ENCODE results near the gene PRIMPOL. TPM values are rescaled to one million over a fixed set of nuclear protein-coding genes. Genes with fewer than 3 reads are reported as not detected.
"Not testable (repeated sequence)": the region's sequence is repeated elsewhere in the genome, so short reads cannot be mapped to it uniquely, and the experiment has no call there.

PRIMPOL gene
- total RNA-seq, 1 donor from 2014 or later: 28.3 TPM

DNA sequence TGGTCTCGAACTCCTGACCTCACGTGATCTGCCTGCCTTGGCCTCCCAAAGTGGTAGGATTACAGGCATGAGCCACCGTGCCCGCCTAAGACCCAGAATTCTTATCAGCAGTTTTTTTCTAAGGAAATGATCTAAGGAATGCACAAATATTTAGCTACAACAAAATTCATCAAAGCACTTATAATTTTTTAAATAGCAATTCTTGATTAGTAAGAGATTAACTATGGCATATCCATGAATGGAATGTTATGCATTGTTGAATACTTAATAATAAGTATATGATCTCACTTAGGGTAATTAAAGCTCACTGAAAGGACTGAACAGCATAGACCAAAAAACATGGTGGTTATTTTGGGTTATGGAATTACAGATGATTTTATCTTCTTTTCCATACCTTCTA lies 66.0 kb downstream of the PRIMPOL start:
- DNase-seq: no peak

DNA sequence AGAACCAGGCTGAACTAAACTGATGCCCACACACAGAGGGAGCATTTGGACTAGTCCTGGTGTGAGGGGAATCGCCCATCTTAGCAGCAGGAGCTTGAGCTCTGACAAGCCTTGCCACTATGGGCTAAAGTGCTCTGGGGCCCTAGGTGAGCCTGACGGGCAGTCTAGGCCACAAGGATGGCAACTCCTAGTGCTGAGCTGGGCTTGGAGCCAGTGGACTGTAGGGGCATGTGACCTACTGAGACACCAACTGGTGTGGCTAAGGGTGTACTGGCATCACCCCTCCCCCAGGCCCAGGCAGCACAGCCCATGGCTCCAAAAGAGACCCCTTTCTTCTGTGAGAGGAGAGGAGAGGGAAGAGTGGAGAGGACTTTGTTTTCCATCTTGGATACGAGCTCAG lies 69.9 kb downstream of the PRIMPOL start:
- DNase-seq: no peak

DNA sequence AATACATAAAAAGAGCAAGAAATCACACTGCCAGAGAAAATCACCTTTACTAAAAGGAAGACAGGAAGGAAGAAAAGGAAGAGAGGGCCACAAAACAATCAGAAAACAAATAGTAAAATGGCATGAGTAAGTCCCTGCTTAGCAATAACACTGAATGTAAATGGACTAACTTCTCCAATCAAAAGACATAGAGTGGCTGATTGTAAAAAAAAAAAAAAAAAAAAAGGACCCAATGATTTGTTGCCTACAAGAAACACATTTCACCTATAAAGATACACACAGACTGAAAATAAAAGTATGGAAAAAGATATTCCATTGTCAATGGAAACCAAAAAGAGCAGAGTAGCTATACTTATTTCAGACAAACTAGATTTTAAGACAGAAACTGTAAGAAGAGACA lies 71.7 kb downstream of the PRIMPOL start:
- no peak for DNase-seq

DNA sequence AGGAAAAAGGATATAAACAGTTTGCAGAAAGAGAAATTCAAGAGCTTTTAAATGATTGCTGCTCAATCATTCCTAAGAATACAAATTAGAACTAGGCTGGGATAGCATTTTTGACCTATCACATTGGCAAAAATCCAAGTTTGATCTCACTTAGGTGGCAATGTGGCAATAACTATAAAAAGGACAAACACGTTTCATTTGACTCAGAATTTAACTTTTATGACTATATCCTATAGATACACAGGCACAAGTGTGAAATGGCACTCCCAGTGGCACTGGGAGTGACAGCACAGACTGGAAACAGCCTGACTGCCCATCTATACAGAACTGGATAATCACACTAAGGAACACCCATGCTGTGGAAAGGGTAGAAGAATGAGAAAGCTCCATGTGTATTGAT lies 73.3 kb downstream of the PRIMPOL start:
- DNase-seq: no peak

DNA sequence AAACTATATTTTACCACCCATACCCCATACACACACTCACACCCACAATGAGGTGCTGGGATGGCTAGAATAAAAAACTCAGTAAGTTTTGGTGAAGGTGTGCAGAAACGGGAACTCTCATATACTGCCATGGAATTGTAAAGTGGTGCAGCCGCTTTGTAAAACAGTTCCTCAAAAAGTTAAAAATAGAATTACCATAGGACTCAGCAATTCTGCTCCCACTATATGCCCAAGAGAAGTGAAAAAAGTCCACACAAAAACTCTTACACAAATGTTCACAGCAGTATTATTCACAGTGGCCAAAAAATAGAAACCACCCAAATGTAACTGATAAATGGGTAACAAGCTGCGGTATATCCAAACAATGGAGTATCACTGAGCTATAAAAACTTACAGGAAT lies 77.9 kb downstream of the PRIMPOL start:
- DNase-seq: no peak

DNA sequence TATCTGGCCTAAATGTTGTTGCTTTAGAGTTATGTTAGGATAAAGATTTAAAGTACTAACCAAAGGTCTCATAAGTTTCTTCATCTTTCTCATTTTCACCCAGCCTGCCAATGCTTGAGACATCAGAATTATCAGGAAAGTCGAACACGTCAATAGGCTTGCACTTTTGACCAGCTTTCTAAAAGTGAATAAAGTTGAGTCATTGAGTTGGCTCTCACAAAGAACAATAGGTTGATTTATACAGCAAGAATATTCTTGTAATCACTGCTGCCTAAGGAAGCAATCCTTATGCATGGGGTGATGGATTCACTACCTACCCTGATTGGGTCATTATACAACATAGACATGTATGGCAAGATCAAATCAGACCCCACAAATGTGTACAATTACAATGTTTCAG lies 79.3 kb downstream of the PRIMPOL start:
- no peak for DNase-seq

DNA sequence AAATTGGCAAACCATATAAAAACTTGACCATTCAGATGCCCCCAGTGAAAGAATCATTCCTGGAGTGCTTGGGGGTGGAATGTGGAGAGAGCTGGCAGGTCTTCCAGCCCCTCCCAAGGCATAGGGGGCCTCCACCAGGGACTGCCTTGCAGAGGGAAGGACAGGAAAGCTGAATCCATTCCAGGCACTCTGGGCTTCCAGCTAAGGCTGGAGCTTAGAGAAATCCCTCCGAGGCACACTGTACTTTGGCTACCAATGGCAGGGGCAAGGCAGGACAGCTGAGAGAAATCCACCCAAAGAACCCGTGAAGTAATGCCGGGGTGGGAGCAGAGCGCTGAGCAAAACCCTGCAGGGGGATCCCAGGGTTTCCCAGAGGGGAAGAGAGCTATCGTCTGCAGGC lies 80.4 kb downstream of the PRIMPOL start:
- no peak for DNase-seq

DNA sequence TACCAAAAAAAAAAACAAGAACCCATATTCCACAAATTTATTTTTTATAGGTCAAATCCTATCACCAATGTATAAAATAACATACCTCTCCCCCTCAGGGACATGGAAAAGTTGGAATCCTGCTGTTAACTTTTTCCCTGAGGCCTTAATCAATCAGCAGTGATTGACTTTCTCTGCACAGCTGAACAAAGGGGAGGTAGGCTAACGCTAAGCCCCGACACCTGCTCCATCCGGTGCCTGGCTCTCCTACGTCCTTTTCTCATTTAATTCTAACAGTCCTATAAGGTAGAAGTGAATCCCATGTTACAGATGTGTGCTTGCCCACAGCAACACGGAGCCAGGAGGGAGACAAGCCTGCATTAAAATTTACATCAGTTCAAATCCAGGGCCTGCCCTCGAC lies 81.5 kb downstream of the PRIMPOL start:
- DNase-seq: no peak

DNA sequence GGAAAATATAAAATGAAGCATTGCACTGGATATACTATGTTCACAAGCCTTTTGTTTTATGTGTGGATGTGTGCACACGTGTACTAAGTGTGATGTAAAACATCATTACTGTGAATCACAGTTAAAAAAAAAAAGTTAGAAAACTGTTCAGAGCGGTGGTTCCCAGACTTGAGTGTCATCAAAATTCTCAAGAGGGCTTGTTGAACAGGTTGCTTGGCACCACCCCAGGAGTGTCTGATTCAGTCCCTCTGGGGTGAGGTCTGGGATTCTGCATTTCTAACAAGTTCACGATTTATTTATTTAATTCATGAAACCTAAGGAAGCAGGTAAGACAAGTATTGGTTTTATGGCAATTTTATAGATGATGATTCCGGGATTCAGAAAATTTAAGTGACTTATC lies 82.6 kb downstream of the PRIMPOL start:
- DNase-seq: peak; percentile 4

DNA sequence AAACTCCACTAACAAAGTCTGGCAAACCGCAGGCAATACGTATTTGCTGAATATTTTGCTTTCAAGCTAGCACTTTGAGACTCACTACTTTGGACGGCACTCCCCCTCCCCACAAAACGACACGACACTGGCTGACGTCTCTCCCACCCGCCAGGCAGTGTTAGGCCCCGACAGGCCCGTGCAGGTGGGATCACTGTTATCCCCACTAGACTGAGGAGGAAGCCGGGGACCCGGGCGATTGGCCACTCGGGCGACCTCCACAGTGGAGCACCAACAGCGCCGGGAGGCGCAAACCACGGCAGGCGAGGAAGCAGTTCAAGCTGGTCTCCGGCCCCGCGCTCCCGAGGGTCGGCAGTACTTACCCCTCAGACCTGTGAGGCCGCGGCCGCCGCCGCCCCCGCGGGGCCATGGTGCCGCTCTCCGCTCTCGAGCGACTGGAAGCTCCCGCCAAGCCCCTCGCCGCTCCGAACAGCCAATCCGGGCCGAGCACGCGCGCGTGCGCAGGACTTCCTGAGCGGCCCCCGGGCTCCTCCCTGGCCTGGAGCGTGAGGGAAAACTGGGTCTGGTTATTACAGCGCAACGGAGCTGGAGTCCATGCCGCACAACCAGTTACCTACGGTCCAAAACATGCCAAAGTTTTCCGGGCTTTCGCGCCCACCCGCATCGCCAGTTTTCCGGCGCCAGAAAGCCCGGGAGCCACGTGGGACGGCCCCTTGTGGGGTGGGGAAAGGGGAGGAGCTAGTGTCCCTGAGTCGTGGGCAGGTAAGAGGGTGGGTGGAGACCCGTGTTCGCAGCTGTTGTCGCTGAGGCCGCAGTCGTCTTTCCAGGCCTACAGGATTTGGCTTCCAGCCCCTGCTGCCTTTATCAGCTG lies 84.4 kb downstream of the PRIMPOL start, which contains the start of gene CENPU:
Gene CENPU, minus strand, starts transcription at position 443 of the 871 bp plus-strand sequence. Its CDS starts 34 bp downstream, at position 409.
- peak; percentile 98 for DNase-seq

DNA sequence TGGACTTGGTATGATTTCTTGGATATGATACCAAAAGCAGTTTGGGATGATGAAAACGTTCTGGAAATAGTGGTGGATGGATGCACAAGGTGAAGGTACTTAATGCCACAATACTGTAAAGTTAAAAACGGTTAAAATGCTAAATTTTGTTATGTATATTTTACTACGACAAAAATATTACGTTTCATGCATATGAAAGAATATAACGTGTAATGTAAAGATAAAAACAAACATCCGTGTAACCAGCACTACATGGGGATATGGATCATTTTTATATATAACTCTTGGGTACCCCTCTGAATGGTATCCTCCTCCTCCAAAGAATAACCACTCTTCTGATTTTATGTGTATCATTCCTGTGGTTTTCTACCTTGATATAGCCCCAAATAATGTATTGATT lies 85.2 kb downstream of the PRIMPOL start:
- no peak for DNase-seq

DNA sequence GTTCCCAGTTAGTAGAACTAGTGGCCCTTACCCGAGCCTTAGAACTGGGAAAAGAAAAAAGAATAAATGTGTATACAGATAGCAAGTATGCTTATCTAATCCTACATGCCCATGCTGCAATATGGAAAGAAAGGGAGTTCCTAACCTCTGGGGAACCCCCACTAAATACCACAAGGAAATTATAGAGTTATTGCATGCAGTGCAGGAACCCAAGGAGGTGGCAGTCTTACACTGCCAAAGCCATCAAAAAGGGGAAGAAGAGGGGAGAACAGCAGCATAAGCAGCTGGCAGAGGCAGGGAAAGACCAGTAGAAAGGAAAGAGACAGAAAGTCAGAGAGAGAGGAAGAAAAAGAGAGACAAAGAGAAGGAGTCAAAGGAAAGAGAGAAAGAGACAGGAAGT lies 90.0 kb downstream of the PRIMPOL start:
- DNase-seq: not testable (repeated sequence)

DNA sequence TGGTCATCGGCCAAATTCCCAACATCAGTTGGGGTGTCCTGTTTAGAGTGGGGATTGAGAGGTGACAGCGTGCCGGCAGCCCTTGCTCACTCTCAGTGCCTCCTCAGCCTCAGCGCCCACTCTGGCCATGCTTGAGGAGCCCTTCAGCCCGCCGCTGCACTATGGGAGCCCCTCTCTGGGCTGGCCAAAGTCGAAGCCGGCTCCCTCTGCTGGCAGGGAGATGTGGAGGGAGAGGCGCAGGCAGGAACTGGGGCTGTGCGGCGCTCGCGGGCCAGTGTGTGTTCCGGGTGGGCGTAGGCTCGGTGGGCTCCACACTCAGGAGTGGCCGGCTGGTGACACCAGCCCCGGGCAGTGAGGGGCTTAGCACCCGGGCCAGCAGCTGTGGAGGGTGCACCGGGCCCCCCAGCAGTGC lies 91.4 kb downstream of the PRIMPOL start:
- DNase-seq: no peak

DNA sequence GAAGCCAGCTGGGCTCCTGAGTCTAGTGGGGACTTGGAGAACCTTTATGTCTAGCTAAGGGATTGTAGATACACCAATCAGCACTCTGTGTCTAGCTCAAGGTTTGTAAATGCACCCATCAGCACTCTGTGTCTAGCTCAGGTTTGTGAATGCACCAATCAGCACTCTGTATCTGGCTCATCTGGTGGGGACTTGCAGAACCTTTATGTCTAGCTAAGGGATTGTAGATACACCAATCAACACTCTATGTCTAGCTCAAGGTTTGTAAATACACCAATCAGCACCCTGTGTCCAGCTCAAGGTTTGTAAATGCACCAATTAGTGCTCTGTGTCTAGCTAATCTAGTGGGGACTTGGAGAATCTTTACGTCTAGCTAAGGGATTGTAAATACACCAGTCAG lies 92.1 kb downstream of the PRIMPOL start:
- DNase-seq: not testable (repeated sequence)

DNA sequence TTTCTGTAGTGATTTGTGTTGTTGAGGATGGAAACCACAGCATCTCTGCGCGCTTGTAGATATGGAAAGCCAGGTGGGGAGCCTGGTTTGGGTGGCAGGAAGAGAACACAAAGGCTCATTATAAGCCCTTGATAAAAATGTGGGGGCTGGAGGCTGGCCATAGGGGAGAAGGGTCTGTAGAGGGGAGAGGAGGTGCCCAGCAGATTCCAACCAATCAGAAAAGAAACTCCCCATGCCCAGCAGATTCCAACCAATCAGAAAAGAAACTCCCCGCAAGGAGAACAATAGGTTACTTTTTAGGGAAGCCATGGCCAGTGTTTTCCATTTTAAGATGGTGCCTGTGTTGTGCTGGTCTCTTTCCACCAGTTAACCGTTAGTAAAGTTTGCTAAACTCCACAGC lies 94.1 kb downstream of the PRIMPOL start:
- no peak for DNase-seq

DNA sequence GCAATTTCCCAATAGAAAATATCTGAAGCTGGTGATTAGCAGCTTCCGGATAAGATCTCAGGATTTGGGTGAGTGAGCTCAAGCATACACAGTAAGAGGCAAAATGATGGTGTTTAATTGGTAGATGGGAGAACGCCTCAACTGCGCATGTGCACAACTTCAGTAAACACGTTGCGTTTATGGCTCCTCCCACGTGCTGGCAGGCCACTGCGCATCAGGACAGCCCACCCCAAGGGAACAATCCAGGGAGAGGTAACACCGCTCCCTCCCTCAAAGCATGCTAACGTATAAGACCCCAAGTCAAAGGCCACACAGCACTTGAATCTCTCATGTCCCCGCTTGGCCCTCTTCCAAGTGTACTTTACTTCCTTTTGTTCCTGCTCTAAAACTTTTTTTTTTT lies 94.7 kb downstream of the PRIMPOL start:
- DNase-seq: no peak

Other genes with a start within 250 kb of the PRIMPOL start
- 27.0 TPM for gene IRF2, start 175.2 kb upstream of the PRIMPOL start, total RNA-seq
- 23.6 TPM for gene CASP3, start 291 bp upstream of the PRIMPOL start, total RNA-seq
- gene CENPU, start 84.4 kb downstream of the PRIMPOL start, total RNA-seq: 16.8 TPM
- 370 TPM for gene ACSL1, start 176.2 kb downstream of the PRIMPOL start, total RNA-seq

Measured in skin of body (tissue), 2 donors.